HepG2 (cell line): Measurements from ENCODE around the gene TEAD4. TPM values are rescaled to one million over a fixed set of nuclear protein-coding genes. Genes with fewer than 3 reads are reported as not detected.

Experiments used
- ATAC-seq: fragments of 200-7000 bp; cut with Tn5 transposase; 3 replicates; pipeline ENCODE4 v1.9.1; 2020; ENCODE audit warnings: mild to moderate bottlenecking, moderate library complexity
- BruUV-seq: library from RNA; stranded (reverse); fragments of 400-500 nt; replicated peaks from 2 replicates; lab custom pipeline; 2021; lab: Mats Ljungman, UMichigan
- CTCF ChIA-PET: fragments of 300-600 bp; formaldehyde crosslinking; extraction: SDS; loops from one replicate; lab custom pipeline; 2021; ENCODE audit warnings: low total read pairs, inconsistent platforms, low intra/inter-chr PET ratio; lab: Yijun Ruan, JAX
- POLR2A ChIA-PET: fragments of 350-600 bp; sonication (Branson Sonifier 250); formaldehyde crosslinking; loops from one replicate; lab custom pipeline; 2020; ENCODE audit warnings: antibody characterized with exemption, inconsistent platforms; lab: Yijun Ruan, JAX
- DNase-seq: peaks from one replicate; pipeline ENCODE4 v3.0.0-alpha.2; 2015; ENCODE audit warnings: low spot score
- FAIRE-seq: peaks from 3 replicates; lab custom pipeline; 2011; peaks lifted over from hg19 to GRCh38; lab: Jason Lieb, UNC
- H2AFZ ChIP-seq: one replicate; pipeline ENCODE4 v1.6.1; 2011; ENCODE audit warnings: low read length, inconsistent platforms
- H3K27ac ChIP-seq: fragments of 300-600 bp; 3 replicates; pipeline ENCODE4 v1.8.0; 2011; ENCODE audit warnings: mixed run types, mild to moderate bottlenecking, mixed read lengths, low read length, inconsistent platforms; ENCODE audit not compliant: insufficient read depth; ENCODE audit errors: extremely low read length
- H3K27me3 ChIP-seq, 2 experiments: fragments of 200-600 bp in 1 of 2; 2 replicates in 1 of 2; 3 replicates in 1 of 2; pipeline versions ENCODE4 v1.6.0 to v1.8.0; 2011; ENCODE audit warnings: low read length in 2 of 2, mild to moderate bottlenecking in 2 of 2, moderate library complexity in 2 of 2, inconsistent platforms in 1 of 2; ENCODE audit not compliant: insufficient read depth in 2 of 2, control insufficient read depth in 1 of 2
- H3K36me3 ChIP-seq, 2 experiments: fragments of 200-600 bp in 1 of 2; replicated peaks in 1 of 2; 2 replicates in 1 of 2; 3 replicates in 1 of 2; pipeline versions ENCODE4 v1.5.1 to v1.8.0; 2011; ENCODE audit warnings: low read length in 2 of 2, inconsistent platforms in 1 of 2; ENCODE audit not compliant: insufficient read depth in 2 of 2, control insufficient read depth in 1 of 2
- H3K4me1 ChIP-seq: 2 replicates; pipeline ENCODE4 v1.5.1; 2012; ENCODE audit warnings: low read length, inconsistent platforms; ENCODE audit not compliant: insufficient read depth
- H3K4me2 ChIP-seq: 2 replicates; pipeline ENCODE4 v1.6.0; 2011; ENCODE audit warnings: low read depth, low read length, inconsistent platforms
- H3K4me3 ChIP-seq, 3 experiments: fragments of 200-600 bp in 1 of 3; sonication (generic), shearing (Covaris generic) in 1 of 3; replicated peaks in 1 of 3; 2 replicates each; pipeline ENCODE4 v1.5.1; 2011 to 2016; ENCODE audit warnings: low read length in 3 of 3, inconsistent platforms in 2 of 3, low read depth in 2 of 3, mild to moderate bottlenecking in 2 of 3, control low read depth in 1 of 3, mixed read lengths in 1 of 3; ENCODE audit not compliant: insufficient read depth in 1 of 3
- H3K79me2 ChIP-seq: one replicate; pipeline ENCODE4 v1.6.1; 2011; ENCODE audit warnings: low read length, inconsistent platforms; ENCODE audit not compliant: insufficient read depth
- H3K9ac ChIP-seq: 2 replicates; pipeline ENCODE4 v1.6.0; 2011; ENCODE audit warnings: mild to moderate bottlenecking, low read depth, low read length, inconsistent platforms; ENCODE audit not compliant: insufficient read depth
- H3K9me3 ChIP-seq: 2 replicates; pipeline ENCODE4 v1.5.1; 2012; ENCODE audit warnings: mild to moderate bottlenecking, low read length
- H4K20me1 ChIP-seq: 2 replicates; pipeline ENCODE4 v1.6.0; 2011; ENCODE audit warnings: inconsistent platforms, mild to moderate bottlenecking, low read length, moderate library complexity; ENCODE audit not compliant: insufficient read depth
- E2F5 ChIP-seq: sonication (generic); formaldehyde crosslinking; conservative IDR thresholded peaks from 2 replicates; pipeline ENCODE4 v1.4.0; 2020; ENCODE audit warnings: missing genetic modification reagents
- FOXP1 ChIP-seq, 2 experiments: fragments of 450-650 bp in 1 of 2; IDR thresholded peaks; 2 replicates each; pipeline ENCODE4 v1.6.1; 2017 to 2018; ENCODE audit warnings: antibody characterized with exemption in 1 of 2
- HOXA7 ChIP-seq: sonication (generic); formaldehyde crosslinking; IDR thresholded peaks from 2 replicates; pipeline ENCODE4 v1.8.1; 2022; ENCODE audit warnings: mild to moderate bottlenecking, missing genetic modification reagents, moderate library complexity
- PCBP2 ChIP-seq: fragments of 200-400 bp; formaldehyde crosslinking; optimal IDR thresholded peaks from 2 replicates; pipeline ENCODE3; 2018; ENCODE audit warnings: low read length, low read depth; ENCODE audit not compliant: poor library complexity, severe bottlenecking
- PPARG ChIP-seq: conservative IDR thresholded peaks from 2 replicates; pipeline ENCODE4 v1.6.1; 2016; ENCODE audit warnings: missing biosample characterization, missing genetic modification reagents
- RARA ChIP-seq: IDR thresholded peaks from 2 replicates; pipeline ENCODE4 v1.6.1; 2016; ENCODE audit warnings: missing genetic modification reagents, missing compliant biosample characterization
- REL ChIP-seq: sonication (generic); formaldehyde crosslinking; conservative IDR thresholded peaks from 2 replicates; pipeline ENCODE4 v1.8.0; 2022; ENCODE audit warnings: mild to moderate bottlenecking, missing genetic modification reagents, moderate library complexity
- ZKSCAN1 ChIP-seq: fragments of 150-350 bp; IDR thresholded peaks from 2 replicates; pipeline ENCODE4 v1.6.1; 2014; ENCODE audit warnings: low read length
- ZNF709 ChIP-seq: sonication (generic); formaldehyde crosslinking; IDR thresholded peaks from 2 replicates; pipeline ENCODE4 v1.5.0; 2020; ENCODE audit warnings: mild to moderate bottlenecking, missing genetic modification reagents
- WGBS: methylation state at CpG from one replicate; pipeline ENCODE4 v1.1.6; 2017; ENCODE audit warnings: low lambda C conversion rate; 5-methylcytosine and 5-hydroxymethylcytosine counted together
- in situ Hi-C: cut with HindIII; loops from 2 replicates; pipeline ENCODE4 v1.10.0; 2017; ENCODE audit warnings: low pct_unique_long_range_greater_than_20kb; ENCODE audit not compliant: extremely low pct_ligation_motif_present
- intact Hi-C: fragments of 100-400 bp; cut with micrococcal nuclease; formaldehyde crosslinking; loops from one replicate; pipeline ENCODE4 v1.10.0; 2022; ENCODE audit not compliant: unreplicated experiment
- polyA plus RNA-seq, 8 experiments: library from polyadenylated mRNA; depleted of rRNA in 3 of 8; stranded (reverse) in 7 of 8; unstranded in 1 of 8; fragments of >200 nt; fragmentation: Illumina TruSeq in 4 of 8; extraction: Trizol in 4 of 8; gene quantifications; 2 replicates each; pipeline versions ENCODE4 v1.2.1 to v1.2.3, GENCODE V29; 2011 to 2016; ENCODE audit warnings: low read depth in 4 of 8, missing spikeins in 1 of 8, mixed read lengths in 1 of 8; ENCODE audit not compliant: insufficient read depth in 1 of 8
- total RNA-seq, 5 experiments: library from RNA; depleted of rRNA; stranded (reverse); fragments of >200 nt; fragmentation: Illumina TruSeq; extraction: Trizol; gene quantifications; 2 replicates each; pipeline ENCODE4 v1.2.3, GENCODE V29; 2016; ENCODE audit warnings: low read depth in 1 of 5
- TF ChIP-seq, protein P1 (sequence below): sonication (generic); formaldehyde crosslinking; IDR thresholded peaks from 2 replicates; pipeline ENCODE4 v1.4.0; 2020; ENCODE audit warnings: mild to moderate bottlenecking, missing genetic modification reagents, borderline replicate concordance

Gene TEAD4
- total and polyA plus RNA-seq, 2 of the 13 experiments (the other 11 are each of a cell fraction or from before 2014, with no cell fraction given) = 45.0 to 69.4 TPM

DNA sequence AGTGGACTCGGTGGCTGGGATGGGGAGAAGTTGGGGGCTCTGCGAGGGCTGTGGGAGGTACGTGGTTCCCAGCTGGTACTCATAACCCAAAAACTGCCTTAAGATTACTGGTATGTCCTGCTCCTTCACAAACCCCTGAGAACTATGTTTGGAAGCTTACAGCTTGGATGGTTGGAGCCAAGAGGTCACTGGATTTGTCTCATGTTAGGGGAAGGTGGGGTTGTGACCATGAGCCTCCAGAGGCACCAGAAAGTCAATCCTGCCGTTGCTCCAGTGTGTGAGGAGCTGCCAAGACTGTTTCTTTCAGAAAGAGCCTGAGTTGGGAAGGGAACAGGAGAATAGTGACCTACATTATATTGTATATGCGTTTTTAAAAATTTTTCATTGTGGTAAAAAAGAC is 33.5 kb downstream of the TEAD4 start:
- Histone ChIP-seq H3K4me2 (no peak overlapping the region), H3K27me3 (no peaks in the 10 kb centered on the region), H3K4me1 (peaks cover 13% of the 10 kb centered on the region; the same call in 1 of the 2 replicates)
- DNase-seq (no peak), ATAC-seq (no peak)
- no TSS peak for BruUV-seq
- TF ChIP-seq ZKSCAN1 (no peak), PPARG (CRISPR knock-in tag) (no peak), ZNF709 (no peak), E2F5 (CRISPR knock-in tag) (no peak), REL (CRISPR knock-in tag) (no peak), PCBP2 (no peak), RARA (no peak), FOXP1 (IDR thresholded peaks at IDR 0.05) (no peak), FOXP1 (CRISPR knock-in tag; IDR thresholded peaks at IDR 0.05) (no peak), HOXA7 (CRISPR knock-in tag) (no peak)
- TF ChIP-seq, protein P1, sequence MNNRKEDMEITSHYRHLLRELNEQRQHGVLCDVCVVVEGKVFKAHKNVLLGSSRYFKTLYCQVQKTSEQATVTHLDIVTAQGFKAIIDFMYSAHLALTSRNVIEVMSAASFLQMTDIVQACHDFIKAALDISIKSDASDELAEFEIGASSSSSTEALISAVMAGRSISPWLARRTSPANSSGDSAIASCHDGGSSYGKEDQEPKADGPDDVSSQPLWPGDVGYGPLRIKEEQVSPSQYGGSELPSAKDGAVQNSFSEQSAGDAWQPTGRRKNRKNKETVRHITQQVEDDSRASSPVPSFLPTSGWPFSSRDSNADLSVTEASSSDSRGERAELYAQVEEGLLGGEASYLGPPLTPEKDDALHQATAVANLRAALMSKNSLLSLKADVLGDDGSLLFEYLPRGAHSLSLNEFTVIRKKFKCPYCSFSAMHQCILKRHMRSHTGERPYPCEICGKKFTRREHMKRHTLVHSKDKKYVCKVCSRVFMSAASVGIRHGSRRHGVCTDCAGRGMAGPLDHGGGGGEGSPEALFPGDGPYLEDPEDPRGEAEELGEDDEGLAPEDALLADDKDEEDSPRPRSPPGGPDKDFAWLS = no peak
- TF ChIP-seq, all 625 proteins: peak for 0
- in situ Hi-C loops = no loop called here
- Histone ChIP-seq H2AFZ (no peak overlapping the region), H3K9me3 (no peaks in the 10 kb centered on the region; the same call in 1 of the 2 replicates), H3K4me3 (no peak overlapping the region), H3K36me3 (peaks cover 27 to 51% of the 10 kb centered on the region in 2 experiments), H4K20me1 (peaks cover 15% of the 10 kb centered on the region; the same call in 1 of the 2 replicates), H3K9ac (no peak overlapping the region), H3K79me2 (peaks cover 30% of the 10 kb centered on the region), H3K27ac (no peak overlapping the region)
- WGBS = 93% methylated on average over 5 of the region's 5 CpGs
- FAIRE-seq = no peak
- intact Hi-C loops = no loop called here
- POLR2A ChIA-PET = no interaction called here
- CTCF ChIA-PET = no interaction called here
